Gastrocnemius medialis (tissue), 4 donors: Measurements from ENCODE around the gene CFAP100.

ENCODE experiments used
- CTCF ChIP-seq, 5 experiments: fragments of 450-650 bp in 3 of 5; fragments of 200-600 bp in 2 of 5; sonication (generic) in 2 of 5; IDR thresholded peaks in 4 of 5; conservative IDR thresholded peaks in 1 of 5; 1 replicate in 4 of 5; 2 replicates in 1 of 5; pipeline ENCODE4 v1.5.1; 2016 to 2019; ENCODE audit warnings: antibody characterized with exemption in 5 of 5, mild to moderate bottlenecking in 3 of 5, moderate library complexity in 3 of 5
- POLR2A ChIP-seq, 2 donors: fragments of 450-650 bp; IDR thresholded peaks; one replicate each; pipeline ENCODE4 v1.6.1; 2017; ENCODE audit warnings: antibody characterized with exemption in 2 of 2, mild to moderate bottlenecking in 2 of 2, moderate library complexity in 2 of 2

GRCh38 chr3:126417981-126418530 lies 23.3 kb downstream of the CFAP100 start:
- no peak for TF ChIP-seq CTCF (IDR thresholded peaks at IDR 0.05 in 4 of 5, conservative IDR thresholded peaks at IDR 0.05 in 1 of 5)
- no peak for TF ChIP-seq POLR2A (IDR thresholded peaks at IDR 0.05)
